ENCODE measurements around the gene BRME1. TPM values are rescaled to one million over a fixed set of nuclear protein-coding genes. Genes with fewer than 3 reads are reported as not detected.

The BRME1 gene
- total and polyA plus RNA-seq, 2 of the 13 experiments (the other 11 are each of a cell fraction or from before 2014, with no cell fraction given), result 0.74 to 1.5 TPM

DNA sequence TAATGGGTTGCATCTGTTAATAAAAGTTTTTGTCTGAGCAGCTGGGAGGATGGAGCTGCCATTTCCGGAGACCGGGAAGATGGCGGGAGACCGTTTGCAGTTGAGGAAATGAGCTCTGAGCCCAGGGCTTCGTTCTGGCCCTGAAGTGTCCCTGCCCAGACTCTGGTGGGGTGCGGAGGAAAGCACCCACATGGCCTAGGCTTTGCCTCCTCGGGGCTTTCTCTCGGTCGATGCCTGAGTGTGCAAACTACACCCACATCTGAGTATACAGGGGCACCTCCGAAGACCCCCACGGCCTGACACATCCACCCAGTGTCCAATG lies 44.6 kb downstream of the BRME1 start:
- POLR2A ChIA-PET, result interaction anchor here (1.4 to 3.4 kb wide), 5 partner anchors 9 to 130 kb away, joined by 4 to 30 read pairs (median 18); partner anchors contain the start of gene C19orf53
- CTCF ChIA-PET (ENCODE audit: low intra/inter-chr PET ratio, low total read pairs), result interaction anchor here (0.7 to 2.8 kb wide), 2 partner anchors 76 to 264 kb away, joined by 3 to 38 read pairs; no protein-coding TSS in a partner anchor
- DNase-seq (ENCODE audit: low spot score) (no peak), FAIRE-seq (no peak), ATAC-seq (no peak)
- no peaks in the 10 kb centered on the region for H4K20me1 ChIP-seq (ENCODE audit: insufficient read depth, low read length)
- H3K9ac ChIP-seq (ENCODE audit: insufficient read depth, low read depth, low read length), result peak overlapping the region; percentile 82
- in situ Hi-C loops (cut with HindIII; ENCODE audit: extremely low pct_ligation_motif_present, low pct_unique_long_range_greater_than_20kb) (loop anchor here (5.0 kb wide), 1 partner anchor 79 kb away; no protein-coding TSS in a partner anchor), intact Hi-C loops (cut with micrococcal nuclease; ENCODE audit: unreplicated experiment) (loop anchor here (5.0 kb wide), 1 partner anchor 264 kb away; no protein-coding TSS in a partner anchor)
- peak overlapping the region; percentile 92 for H3K4me2 ChIP-seq (ENCODE audit: low read depth, low read length)
- WGBS (ENCODE audit: low lambda C conversion rate), result 82% methylated on average over 8 of the region's 11 CpGs
- no peaks in the 10 kb centered on the region for H3K36me3 ChIP-seq (replicated peaks in 1 of 2; ENCODE audit: control insufficient read depth in 1 of 2, insufficient read depth in 2 of 2, low read length in 2 of 2)
- no TSS peak for BruUV-seq (replicated peaks)
- no peak overlapping the region for H3K27ac ChIP-seq (ENCODE audit: extremely low read length, insufficient read depth, low read length)
- peaks cover 34% of the 10 kb centered on the region for H3K4me1 ChIP-seq (ENCODE audit: insufficient read depth, low read length)
- no peaks in the 10 kb centered on the region for H3K9me3 ChIP-seq (ENCODE audit: low read length)
- H3K27me3 ChIP-seq (ENCODE audit: control insufficient read depth in 1 of 2, insufficient read depth in 2 of 2, low read length in 2 of 2), result peaks cover 0 to 9% of the 10 kb centered on the region in 2 experiments; a peak in 1 of 5 replicates
- H2AFZ ChIP-seq (ENCODE audit: low read length), result no peak overlapping the region
- no peaks in the 10 kb centered on the region for H3K79me2 ChIP-seq (ENCODE audit: insufficient read depth, low read length)
- H3K4me3 ChIP-seq (replicated peaks in 1 of 3; ENCODE audit: insufficient read depth in 1 of 3, low read depth in 2 of 3, low read length in 3 of 3), result peak overlapping the region in 1 of 3 experiments; percentile 77; a peak in 3 of 6 replicates
- 0 out of 2 replicates have a peak, but pooled peaks have one; percentile 2 for TF ChIP-seq ZBTB38 (CRISPR knock-in tag; IDR thresholded peaks at IDR 0.05)
- TF ChIP-seq, protein P1, sequence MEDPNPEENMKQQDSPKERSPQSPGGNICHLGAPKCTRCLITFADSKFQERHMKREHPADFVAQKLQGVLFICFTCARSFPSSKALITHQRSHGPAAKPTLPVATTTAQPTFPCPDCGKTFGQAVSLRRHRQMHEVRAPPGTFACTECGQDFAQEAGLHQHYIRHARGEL (CRISPR knock-in tag; IDR thresholded peaks at IDR 0.05), result 0 out of 2 replicates have a peak, but pooled peaks have one; percentile 16
- no peak for TF ChIP-seq ZNF709 (CRISPR knock-in tag; IDR thresholded peaks at IDR 0.05)
- no peak for TF ChIP-seq CCDC6 (CRISPR knock-in tag; IDR thresholded peaks at IDR 0.05)

DNA sequence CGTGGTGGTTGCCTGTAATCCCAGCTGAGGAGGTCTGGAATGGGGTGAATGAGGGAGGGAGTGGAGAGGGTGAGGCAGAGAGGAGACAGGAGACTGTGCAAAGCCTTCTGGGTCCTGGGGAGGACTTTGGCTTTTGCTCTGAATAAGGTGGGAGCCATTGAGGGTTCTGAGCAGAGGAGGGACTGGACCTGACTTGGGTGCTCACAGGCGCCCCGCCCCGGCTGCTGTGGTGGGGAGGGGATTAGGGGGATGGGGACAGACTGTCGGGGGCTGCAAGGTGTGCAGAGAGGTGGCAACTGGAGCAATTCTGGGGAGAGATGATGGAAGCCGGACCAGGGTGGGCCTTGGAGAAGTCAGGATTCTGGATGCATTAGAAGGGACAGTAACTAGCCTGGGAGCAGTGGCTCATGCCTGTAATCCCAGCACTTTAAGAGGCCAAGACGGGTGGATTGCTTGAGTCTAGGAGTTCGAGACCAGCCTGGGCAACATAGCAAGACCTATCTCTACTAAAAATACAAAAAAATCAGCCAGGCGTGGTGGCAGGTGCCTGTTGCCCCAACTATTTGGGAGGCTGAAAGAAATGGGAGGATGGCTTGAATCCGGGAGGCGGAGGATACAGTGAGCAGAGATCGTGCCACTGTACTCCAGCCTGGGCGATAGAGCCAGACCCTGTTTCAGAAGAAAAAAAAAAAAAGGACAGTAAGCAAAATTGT lies 45.1 kb downstream of the BRME1 start:
- Histone ChIP-seq H3K4me3 (replicated peaks in 1 of 3; ENCODE audit: insufficient read depth in 1 of 3, low read depth in 2 of 3, low read length in 3 of 3) (no peak overlapping the region), H3K36me3 (replicated peaks in 1 of 2; ENCODE audit: control insufficient read depth in 1 of 2, insufficient read depth in 2 of 2, low read length in 2 of 2) (no peaks in the 10 kb centered on the region), H2AFZ (ENCODE audit: low read length) (no peak overlapping the region), H3K4me2 (ENCODE audit: low read depth, low read length) (no peak overlapping the region), H3K9ac (ENCODE audit: insufficient read depth, low read depth, low read length) (no peak overlapping the region), H3K27ac (ENCODE audit: extremely low read length, insufficient read depth, low read length) (no peak overlapping the region), H3K27me3 (ENCODE audit: control insufficient read depth in 1 of 2, insufficient read depth in 2 of 2, low read length in 2 of 2) (peaks cover 0 to 9% of the 10 kb centered on the region in 2 experiments; a peak in 1 of 5 replicates), H3K79me2 (ENCODE audit: insufficient read depth, low read length) (no peaks in the 10 kb centered on the region), H4K20me1 (ENCODE audit: insufficient read depth, low read length) (no peaks in the 10 kb centered on the region), H3K4me1 (ENCODE audit: insufficient read depth, low read length) (peaks cover 29% of the 10 kb centered on the region), H3K9me3 (ENCODE audit: low read length) (no peaks in the 10 kb centered on the region)
- DNase-seq (ENCODE audit: low spot score) (no peak), ATAC-seq (no peak), FAIRE-seq (no peak)
- 68% methylated on average over 13 of the region's 13 CpGs for WGBS (ENCODE audit: low lambda C conversion rate)
- intact Hi-C loops (cut with micrococcal nuclease; ENCODE audit: unreplicated experiment), result loop anchor here (5.0 kb wide), 1 partner anchor 264 kb away; no protein-coding TSS in a partner anchor
- BruUV-seq (replicated peaks), result no TSS peak
- CTCF ChIA-PET (ENCODE audit: low intra/inter-chr PET ratio, low total read pairs), result no interaction called here
- POLR2A ChIA-PET, result interaction anchor here (2.4 to 3.4 kb wide), 3 partner anchors 9 to 86 kb away, joined by 18 to 30 read pairs (median 26); partner anchors contain the start of gene C19orf53
- in situ Hi-C loops (cut with HindIII; ENCODE audit: extremely low pct_ligation_motif_present, low pct_unique_long_range_greater_than_20kb), result loop anchor here (5.0 kb wide), 1 partner anchor 79 kb away; no protein-coding TSS in a partner anchor
- TF ChIP-seq, protein P2, sequence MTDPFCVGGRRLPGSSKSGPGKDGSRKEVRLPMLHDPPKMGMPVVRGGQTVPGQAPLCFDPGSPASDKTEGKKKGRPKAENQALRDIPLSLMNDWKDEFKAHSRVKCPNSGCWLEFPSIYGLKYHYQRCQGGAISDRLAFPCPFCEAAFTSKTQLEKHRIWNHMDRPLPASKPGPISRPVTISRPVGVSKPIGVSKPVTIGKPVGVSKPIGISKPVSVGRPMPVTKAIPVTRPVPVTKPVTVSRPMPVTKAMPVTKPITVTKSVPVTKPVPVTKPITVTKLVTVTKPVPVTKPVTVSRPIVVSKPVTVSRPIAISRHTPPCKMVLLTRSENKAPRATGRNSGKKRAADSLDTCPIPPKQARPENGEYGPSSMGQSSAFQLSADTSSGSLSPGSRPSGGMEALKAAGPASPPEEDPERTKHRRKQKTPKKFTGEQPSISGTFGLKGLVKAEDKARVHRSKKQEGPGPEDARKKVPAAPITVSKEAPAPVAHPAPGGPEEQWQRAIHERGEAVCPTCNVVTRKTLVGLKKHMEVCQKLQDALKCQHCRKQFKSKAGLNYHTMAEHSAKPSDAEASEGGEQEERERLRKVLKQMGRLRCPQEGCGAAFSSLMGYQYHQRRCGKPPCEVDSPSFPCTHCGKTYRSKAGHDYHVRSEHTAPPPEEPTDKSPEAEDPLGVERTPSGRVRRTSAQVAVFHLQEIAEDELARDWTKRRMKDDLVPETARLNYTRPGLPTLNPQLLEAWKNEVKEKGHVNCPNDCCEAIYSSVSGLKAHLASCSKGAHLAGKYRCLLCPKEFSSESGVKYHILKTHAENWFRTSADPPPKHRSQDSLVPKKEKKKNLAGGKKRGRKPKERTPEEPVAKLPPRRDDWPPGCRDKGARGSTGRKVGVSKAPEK (CRISPR knock-in tag; IDR thresholded peaks at IDR 0.05; ENCODE audit: borderline replicate concordance), result no peak
- no peak for TF ChIP-seq ZNF589 (CRISPR knock-in tag; conservative IDR thresholded peaks at IDR 0.05)
- no peak for TF ChIP-seq KLF9 (CRISPR knock-in tag; IDR thresholded peaks at IDR 0.05; ENCODE audit: low read depth)
- no peak for TF ChIP-seq YEATS4 (CRISPR knock-in tag; IDR thresholded peaks at IDR 0.05; ENCODE audit: borderline replicate concordance)
- no peak for TF ChIP-seq ZNF749 (CRISPR knock-in tag; IDR thresholded peaks at IDR 0.05; ENCODE audit: borderline replicate concordance)
- TF ChIP-seq ZNF121 (CRISPR knock-in tag; IDR thresholded peaks at IDR 0.05), result peak; percentile 44; the same call in 1 of the 2 replicates
- 0 out of 2 replicates have a peak, but pooled peaks have one; percentile 26 for TF ChIP-seq ZMYM3 (CRISPR knock-in tag; IDR thresholded peaks at IDR 0.05)
- TF ChIP-seq TMF1 (CRISPR knock-in tag; IDR thresholded peaks at IDR 0.05; ENCODE audit: low read depth), result no peak
- TF ChIP-seq ZNF724P (CRISPR knock-in tag; IDR thresholded peaks at IDR 0.05; ENCODE audit: borderline replicate concordance), result no peak
- TF ChIP-seq ZNF263 (CRISPR knock-in tag; IDR thresholded peaks at IDR 0.05), result 0 out of 2 replicates have a peak, but pooled peaks have one; percentile 18
